GM21529 (cell line): ENCODE results near the gene ZBTB34.

ENCODE experiments used
- ATAC-seq: cut with Tn5 transposase; IDR thresholded peaks from one replicate; pipeline ENCODE4 v1.9.1; 2021; ENCODE audit not compliant: unreplicated experiment

The ZBTB34 gene

GRCh38 chr9:126842977-126843799 lies 17.3 kb upstream of the ZBTB34 start:
- no peak for ATAC-seq

- ATAC-seq = no peak
Measured at GRCh38 chr9:126844085-126844484, 16.4 kb upstream of the ZBTB34 start.

GRCh38 chr9:126847051-126847450 lies 13.4 kb upstream of the ZBTB34 start:
- ATAC-seq = no peak

GRCh38 chr9:126849591-126850225 lies 10.7 kb upstream of the ZBTB34 start:
- no peak for ATAC-seq

GRCh38 chr9:126851286-126851880 lies 9.1 kb upstream of the ZBTB34 start:
- no peak for ATAC-seq

GRCh38 chr9:126852086-126852688 lies 8.3 kb upstream of the ZBTB34 start:
- no peak for ATAC-seq

GRCh38 chr9:126853667-126854066 lies 6.8 kb upstream of the ZBTB34 start:
- ATAC-seq = no peak

GRCh38 chr9:126854734-126855133 lies 5.7 kb upstream of the ZBTB34 start:
- ATAC-seq = no peak

- no peak for ATAC-seq
Measured at GRCh38 chr9:126856326-126856877, 4.0 kb upstream of the ZBTB34 start.

GRCh38 chr9:126857261-126857960 lies 3.0 kb upstream of the ZBTB34 start:
- ATAC-seq = no peak

- no peak for ATAC-seq
Measured at GRCh38 chr9:126859111-126859510, 1.3 kb upstream of the ZBTB34 start.

GRCh38 chr9:126860757-126861466 lies 473 bp downstream of the ZBTB34 start:
- peak; percentile 30 for ATAC-seq

- ATAC-seq = no peak
Measured at GRCh38 chr9:126861707-126862103, 1.3 kb downstream of the ZBTB34 start.

- ATAC-seq = no peak
Measured at GRCh38 chr9:126862104-126862761, 1.8 kb downstream of the ZBTB34 start.

- ATAC-seq = no peak
Measured at GRCh38 chr9:126864771-126865170, 4.3 kb downstream of the ZBTB34 start.

- no peak for ATAC-seq
Measured at GRCh38 chr9:126869368-126869767, 8.9 kb downstream of the ZBTB34 start.

GRCh38 chr9:126872516-126872915 lies 12.1 kb downstream of the ZBTB34 start:
- no peak for ATAC-seq

- no peak for ATAC-seq
Measured at GRCh38 chr9:126874546-126875314, 14.3 kb downstream of the ZBTB34 start.
